Raji (cell line): ENCODE results near the gene SEH1L.

Experiments
- POLR2A ChIP-seq: IDR thresholded peaks from 2 replicates; pipeline ENCODE4 v1.6.1; 2011; ENCODE audit warnings: low read depth, low read length, control low read depth; ENCODE audit not compliant: insufficient read depth

Gene SEH1L

DNA sequence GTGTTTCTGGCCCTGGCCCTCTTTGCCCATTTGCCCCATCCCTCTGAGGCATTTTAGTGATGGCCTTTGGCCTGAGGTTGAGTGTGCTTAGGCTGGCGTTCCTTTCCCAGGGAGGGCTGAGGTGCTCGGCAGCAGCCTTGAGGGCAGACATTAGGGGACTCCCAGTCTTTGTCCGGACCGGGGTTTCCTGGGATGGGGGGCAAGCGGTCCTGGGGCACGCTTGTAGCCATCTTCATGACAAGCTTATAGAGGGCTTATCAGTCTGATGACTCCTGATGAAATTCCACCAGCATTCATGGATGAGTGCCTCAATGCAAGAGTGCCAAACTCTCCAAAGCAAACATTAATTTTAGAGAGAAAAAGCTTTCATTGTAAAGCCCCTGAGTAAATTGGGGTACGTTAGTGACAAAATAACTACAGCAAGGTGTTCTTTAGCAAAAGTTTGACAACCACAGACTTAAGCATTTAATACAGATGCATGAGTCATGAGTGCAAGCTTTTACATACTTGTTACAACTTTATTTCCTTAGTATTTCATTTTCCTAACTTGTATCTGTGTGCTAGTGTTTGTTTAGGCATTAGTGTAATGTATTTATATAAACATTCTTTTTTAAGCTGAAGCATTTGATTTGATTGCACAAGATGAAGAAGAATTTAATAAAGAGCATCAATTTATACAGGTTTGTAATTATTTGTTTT lies 89.0 kb downstream of the SEH1L start:
- no peak for TF ChIP-seq POLR2A
